Stimulated activated effector memory CD8-positive, alpha-beta T cell treated with anti-CD3 and anti-CD28 coated beads, Interleukin-12 subunit alpha, Interleukin-12 subunit beta, amount 100 ng/mL, for 72 hours (primary cell): ENCODE measurements around the gene ASPN.
"Not testable (repeated sequence)": the region's sequence is repeated elsewhere in the genome, so short reads cannot be mapped to it uniquely, and the experiment has no call there.

Experiments
- ATAC-seq: fragments of 150-1000 bp; cut with Tn5 transposase; 2 replicates; pipeline ENCODE4 v1.10.0; 2021
- DNase-seq, 2 donors: peaks; one replicate each; pipeline ENCODE4 v3.0.0; 2021 to 2022; ENCODE audit warnings: low spot score in 2 of 2
- H3K27ac Mint-ChIP-seq: one replicate; pipeline ENCODE4 v1.8.0; 2022; ENCODE audit warnings: mild to moderate bottlenecking, mixed read lengths
- H3K36me3 Mint-ChIP-seq: one replicate; pipeline ENCODE4 v1.8.0; 2022; ENCODE audit warnings: mild to moderate bottlenecking, mixed read lengths
- H3K4me1 Mint-ChIP-seq: one replicate; pipeline ENCODE4 v1.8.0; 2022; ENCODE audit warnings: mixed read lengths
- H3K4me3 Mint-ChIP-seq: one replicate; pipeline ENCODE4 v1.8.0; 2022; ENCODE audit warnings: mild to moderate bottlenecking, mixed read lengths
- H3K9me3 Mint-ChIP-seq: one replicate; pipeline ENCODE4 v1.8.0; 2022; ENCODE audit warnings: mixed read lengths

ASPN gene

GRCh38 chr9:92423612-92424011 is 58.7 kb downstream of the ASPN start:
- no peaks in the 10 kb centered on the region for H3K4me1 Mint-ChIP-seq
- H3K27ac Mint-ChIP-seq = no peak overlapping the region
- H3K36me3 Mint-ChIP-seq = no peaks in the 10 kb centered on the region
- ATAC-seq (no peak), DNase-seq (no peak)
- no peak overlapping the region for H3K4me3 Mint-ChIP-seq
- H3K9me3 Mint-ChIP-seq = no peaks in the 10 kb centered on the region

DNA sequence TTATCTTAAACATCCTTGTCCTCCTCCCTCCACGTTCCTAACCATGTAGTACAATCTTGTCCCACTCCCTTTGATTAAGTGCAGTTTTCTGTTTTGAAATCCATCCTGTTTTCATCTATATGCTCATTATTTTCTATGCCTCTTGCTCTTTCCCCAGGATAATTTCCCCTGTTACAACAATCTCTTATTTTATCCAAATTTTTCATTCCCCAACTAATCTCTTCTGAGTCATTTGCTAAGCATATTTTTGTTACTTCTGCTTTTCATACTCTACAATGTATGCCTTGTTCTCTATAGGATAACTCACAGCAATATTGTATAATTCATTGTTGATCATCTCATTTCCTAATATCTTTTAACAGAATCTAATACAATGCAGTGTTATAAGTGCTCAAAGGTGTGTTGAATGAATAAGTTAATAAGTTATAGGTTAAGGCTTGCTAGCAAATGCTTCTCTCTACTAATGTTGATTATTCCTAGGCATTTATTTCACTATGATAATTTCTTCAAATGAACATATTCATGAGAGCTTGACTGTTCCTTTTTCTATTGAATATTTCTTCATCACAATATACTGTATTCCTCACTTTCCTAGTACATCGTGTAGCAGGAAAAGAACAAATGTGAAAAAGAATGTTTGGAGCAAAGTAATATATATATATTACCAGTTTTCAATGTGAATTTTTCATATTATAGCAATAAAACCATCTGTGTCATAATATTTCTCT is 59.5 kb downstream of the ASPN start:
- H3K4me1 Mint-ChIP-seq = no peaks in the 10 kb centered on the region
- H3K36me3 Mint-ChIP-seq = no peaks in the 10 kb centered on the region
- ATAC-seq = no peak
- H3K4me3 Mint-ChIP-seq = no peak overlapping the region
- DNase-seq = no peak
- no peak overlapping the region for H3K27ac Mint-ChIP-seq
- no peaks in the 10 kb centered on the region for H3K9me3 Mint-ChIP-seq

DNA sequence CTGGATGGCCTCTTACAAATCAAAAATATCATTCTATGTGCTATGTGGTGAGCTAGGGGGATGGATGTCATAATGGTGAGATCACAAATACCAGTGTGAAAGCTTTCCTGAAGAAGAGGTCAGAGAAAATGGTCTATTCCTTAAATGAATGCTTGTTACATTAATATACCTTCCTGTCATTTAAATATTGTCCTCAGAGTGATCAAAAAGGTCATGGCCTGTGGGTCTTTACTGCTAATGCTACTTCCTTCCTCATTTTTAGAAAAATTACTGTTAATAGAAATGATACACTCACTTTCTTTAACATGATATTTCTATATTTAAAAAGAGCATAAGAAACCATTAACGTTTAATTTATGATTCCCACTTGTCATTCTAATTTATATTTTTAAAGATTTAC is 67.7 kb downstream of the ASPN start:
- ATAC-seq = no peak
- Mint-ChIP-seq H3K9me3 (no peaks in the 10 kb centered on the region), H3K4me3 (no peak overlapping the region)

GRCh38 chr9:92411157-92411556 is 71.1 kb downstream of the ASPN start:
- not testable (repeated sequence) for ATAC-seq, H3K9me3 Mint-ChIP-seq, H3K36me3 Mint-ChIP-seq, H3K4me3 Mint-ChIP-seq, DNase-seq, H3K27ac Mint-ChIP-seq
- H3K4me1 Mint-ChIP-seq = peaks cover 13% of the 10 kb centered on the region

More for the DNA sequence above, 67.7 kb downstream of the ASPN start:
- Mint-ChIP-seq H3K36me3 (no peaks in the 10 kb centered on the region), H3K4me1 (no peaks in the 10 kb centered on the region), H3K27ac (no peak overlapping the region)
- DNase-seq = no peak

GRCh38 chr9:92408747-92409478 is 73.4 kb downstream of the ASPN start:
- Mint-ChIP-seq H3K27ac (no peak overlapping the region), H3K4me1 (peaks cover 17% of the 10 kb centered on the region), H3K36me3 (no peaks in the 10 kb centered on the region), H3K4me3 (no peak overlapping the region), H3K9me3 (no peaks in the 10 kb centered on the region)
- no peak for ATAC-seq
- no peak for DNase-seq

GRCh38 chr9:92407818-92408217 is 74.5 kb downstream of the ASPN start:
- Mint-ChIP-seq H3K27ac (no peak overlapping the region), H3K36me3 (no peaks in the 10 kb centered on the region), H3K4me1 (peaks cover 17% of the 10 kb centered on the region)

DNA sequence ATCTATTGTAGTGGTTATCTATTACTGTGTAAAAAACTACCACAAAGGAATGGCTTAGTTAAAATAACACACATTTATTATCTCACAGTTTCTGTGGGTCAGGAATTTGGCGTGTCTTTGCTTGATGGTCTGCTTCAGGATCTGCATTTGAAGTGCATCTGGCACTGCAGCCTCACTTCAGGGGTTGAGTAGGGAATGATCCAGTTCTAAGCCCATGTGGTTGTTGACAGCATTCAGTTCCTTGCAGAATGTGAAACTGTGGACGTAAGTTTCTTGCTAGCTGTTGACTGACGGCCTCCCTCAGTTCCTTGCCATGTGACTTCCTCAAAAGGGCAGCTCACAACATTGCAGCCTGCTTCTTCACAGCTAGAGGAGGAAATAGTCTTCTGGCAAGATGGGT is 75.8 kb downstream of the ASPN start:
- H3K36me3 Mint-ChIP-seq = no peaks in the 10 kb centered on the region
- no peak overlapping the region for H3K4me3 Mint-ChIP-seq
- H3K9me3 Mint-ChIP-seq = no peaks in the 10 kb centered on the region
- ATAC-seq = peak; percentile 72
- H3K4me1 Mint-ChIP-seq = peaks cover 17% of the 10 kb centered on the region
- no peak for DNase-seq
- peak overlapping the region; percentile 2 for H3K27ac Mint-ChIP-seq

More at GRCh38 chr9:92407818-92408217, 74.5 kb downstream of the ASPN start:
- no peaks in the 10 kb centered on the region for H3K9me3 Mint-ChIP-seq
- no peak overlapping the region for H3K4me3 Mint-ChIP-seq
- ATAC-seq (no peak), DNase-seq (no peak)
